Measurements from ENCODE around the gene LEMD2.

Gene LEMD2

GRCh38 chr6:33721508-33721907 lies 67.4 kb downstream of the LEMD2 start:
- Histone ChIP-seq H3K4me1 (ENCODE audit: control insufficient read depth, insufficient read depth, low read length) (peaks cover 10% of the 10 kb centered on the region), H3K9me3 (ENCODE audit: control insufficient read depth, low read length) (no peaks in the 10 kb centered on the region), H3K4me3 (ENCODE audit: low read length) (no peak overlapping the region), H3K36me3 (ENCODE audit: control insufficient read depth, insufficient read depth, low read length, severe bottlenecking) (no peaks in the 10 kb centered on the region), H3K27me3 (replicated peaks; ENCODE audit: control insufficient read depth, insufficient read depth, low read length) (peaks cover 51% of the 10 kb centered on the region), H3K9ac (ENCODE audit: low read length) (no peak overlapping the region)
- no peak for DNase-seq (ENCODE audit: low read depth)

Data from adipocyte (in vitro differentiated cells).